ENCODE results near the gene INPPL1. TPM values are rescaled to one million over a fixed set of nuclear protein-coding genes. Genes with fewer than 3 reads are reported as not detected.

INPPL1 gene
- total RNA-seq (2022; extraction: Qiagen RNA extraction; ENCODE audit: low read depth), result 53.6 to 75.5 TPM (median 72.6 TPM) in 5 replicates

GRCh38 chr11:72224564-72225410 is at the start of gene INPPL1:
INPPL1 (plus strand) TSS chr11:72224767; CDS start chr11:72224985, 218 bp downstream.

DNA sequence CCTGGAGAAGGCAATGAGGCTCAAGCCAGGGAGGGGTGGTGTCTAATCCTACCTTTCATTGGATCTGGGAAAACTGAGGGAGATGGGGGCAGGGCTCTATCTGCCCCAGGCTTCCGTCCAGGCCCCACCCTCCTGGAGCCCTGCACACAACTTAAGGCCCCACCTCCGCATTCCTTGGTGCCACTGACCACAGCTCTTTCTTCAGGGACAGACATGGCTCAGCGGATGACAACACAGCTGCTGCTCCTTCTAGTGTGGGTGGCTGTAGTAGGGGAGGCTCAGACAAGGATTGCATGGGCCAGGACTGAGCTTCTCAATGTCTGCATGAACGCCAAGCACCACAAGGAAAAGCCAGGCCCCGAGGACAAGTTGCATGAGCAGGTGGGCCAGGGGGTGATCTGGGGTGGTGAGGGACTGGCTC is 32.6 kb upstream of the INPPL1 start, which contains the start of gene FOLR1:
Gene FOLR1, plus strand, starts transcription at position 180 of the 421 bp plus-strand sequence. Its CDS starts 34 bp downstream, at position 214.

DNA sequence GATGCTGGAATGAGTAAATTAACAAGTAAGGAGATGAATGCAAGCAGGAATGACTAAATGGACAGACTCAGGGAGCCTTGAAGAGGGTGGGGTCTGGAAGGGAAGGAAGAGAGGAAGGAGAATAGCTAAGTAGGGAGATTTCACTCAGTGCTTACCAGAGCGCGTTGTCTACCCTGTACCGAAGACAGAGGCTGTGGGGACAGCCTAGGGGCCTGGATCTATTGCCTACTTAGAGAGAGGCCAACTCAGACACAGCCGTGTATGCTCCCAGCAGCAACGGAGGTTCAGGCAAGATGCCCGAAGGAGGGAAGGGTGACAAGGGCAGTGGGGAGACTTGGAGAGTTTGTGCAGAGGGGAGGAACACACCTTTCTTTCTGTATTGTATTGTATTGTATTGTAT is 7.9 kb upstream of the INPPL1 start, which contains the start of gene FOLR2:
Gene FOLR2, plus strand, starts transcription at position 157 of the 400 bp plus-strand sequence. CDS start 1,791 bp downstream, outside the sequence.

DNA sequence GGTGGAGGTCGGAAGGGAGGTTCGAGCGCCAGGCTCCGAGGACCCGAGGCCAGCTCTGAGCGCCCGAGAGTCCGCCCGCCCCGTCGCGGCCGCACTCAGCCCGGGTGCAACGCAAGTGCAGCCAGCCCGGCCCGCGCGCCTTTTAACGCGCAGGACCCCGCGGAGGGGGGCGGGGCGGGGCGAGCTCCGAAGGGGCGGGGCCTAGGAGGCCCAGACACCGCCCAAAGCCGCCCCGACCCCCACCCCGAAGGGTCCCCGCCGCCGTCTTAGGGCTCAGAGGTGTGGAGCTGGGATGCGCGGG is 19.4 kb downstream of the INPPL1 start, which contains the start of gene PHOX2A:
Gene PHOX2A, minus strand, starts transcription at position 117 of the 301 bp plus-strand sequence. CDS start 172 bp downstream, outside the sequence.

Other genes starting within 250 kb of the INPPL1 start
- 2.7 to 4.0 TPM (median 3.6 TPM) in 5 replicates for gene IL18BP, start 225.9 kb upstream of the INPPL1 start, total RNA-seq (2022; extraction: Qiagen RNA extraction; ENCODE audit: low read depth)
- gene NUMA1, start 144.2 kb upstream of the INPPL1 start, total RNA-seq (2022; extraction: Qiagen RNA extraction; ENCODE audit: low read depth), result 55.0 to 71.2 TPM (median 62.9 TPM) in 5 replicates
- 6.2 to 10.4 TPM (median 6.8 TPM) in 5 replicates for gene LRRC51, start 143.9 kb upstream of the INPPL1 start, total RNA-seq (2022; extraction: Qiagen RNA extraction; ENCODE audit: low read depth)
- gene LAMTOR1, start 121.5 kb upstream of the INPPL1 start, total RNA-seq (2022; extraction: Qiagen RNA extraction; ENCODE audit: low read depth), result 123 to 166 TPM (median 143 TPM) in 5 replicates
- gene TOMT, start 118.8 kb upstream of the INPPL1 start, total RNA-seq (2022; extraction: Qiagen RNA extraction; ENCODE audit: low read depth), result not detected in 5 replicates
- gene ANAPC15, start 112.1 kb upstream of the INPPL1 start, total RNA-seq (2022; extraction: Qiagen RNA extraction; ENCODE audit: low read depth), result 75.3 to 97.7 TPM (median 86.3 TPM) in 5 replicates
- not detected in 5 replicates for gene FOLR3, start 89.0 kb upstream of the INPPL1 start, total RNA-seq (2022; extraction: Qiagen RNA extraction; ENCODE audit: low read depth)
- 0.16 to 0.30 TPM (median 0.24 TPM) in 3 of 5 replicates, not detected in the others for gene FOLR1, start 32.6 kb upstream of the INPPL1 start, total RNA-seq (2022; extraction: Qiagen RNA extraction; ENCODE audit: low read depth)
- not detected in 5 replicates for gene FOLR2, start 8.0 kb upstream of the INPPL1 start, total RNA-seq (2022; extraction: Qiagen RNA extraction; ENCODE audit: low read depth)
- gene PHOX2A, start 19.4 kb downstream of the INPPL1 start, total RNA-seq (2022; extraction: Qiagen RNA extraction; ENCODE audit: low read depth), result not detected in 5 replicates
- 11.5 to 18.0 TPM (median 16.4 TPM) in 5 replicates for gene CLPB, start 209.8 kb downstream of the INPPL1 start, total RNA-seq (2022; extraction: Qiagen RNA extraction; ENCODE audit: low read depth)